GM18520 (cell line): ENCODE results near the gene TLE3.
A peak's percentile ranks its signal among the peaks of the same experiment; 100 is the strongest.

Source experiments
- ATAC-seq: cut with Tn5 transposase; IDR thresholded peaks from one replicate; pipeline ENCODE4 v1.9.1; 2021; ENCODE audit not compliant: unreplicated experiment

TLE3 gene

DNA sequence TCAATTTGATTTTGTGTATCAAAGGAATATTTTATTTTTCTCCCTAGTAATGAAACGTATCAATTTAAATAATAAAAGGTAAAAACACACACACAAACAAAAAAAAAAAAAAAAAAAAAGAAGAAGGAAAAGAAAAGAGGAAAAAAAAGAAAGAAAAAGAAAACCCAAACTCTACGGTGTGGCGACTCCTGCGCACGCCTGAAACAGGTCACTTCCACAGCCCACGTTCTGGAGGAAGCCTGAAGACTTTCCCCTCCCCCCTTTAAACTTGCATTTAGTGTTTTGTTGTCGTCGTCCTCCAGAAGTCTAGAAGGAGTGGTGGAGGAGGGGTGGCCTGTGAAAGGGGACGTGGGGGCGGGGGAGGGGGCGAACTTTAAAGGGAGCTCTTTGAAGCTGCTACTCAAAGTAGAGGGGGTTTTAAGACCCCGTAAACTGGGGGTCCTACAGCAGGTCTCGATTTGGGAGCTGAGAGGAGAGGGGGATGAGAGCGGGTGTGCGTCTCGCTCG is 2.3 kb upstream of the TLE3 start:
- ATAC-seq, result no peak

- ATAC-seq, result peak; percentile 42
Observed at GRCh38 chr15:70099167-70099966, 1.6 kb upstream of the TLE3 start.

- no peak for ATAC-seq
Observed at GRCh38 chr15:70098461-70099166, 897 bp upstream of the TLE3 start.

DNA sequence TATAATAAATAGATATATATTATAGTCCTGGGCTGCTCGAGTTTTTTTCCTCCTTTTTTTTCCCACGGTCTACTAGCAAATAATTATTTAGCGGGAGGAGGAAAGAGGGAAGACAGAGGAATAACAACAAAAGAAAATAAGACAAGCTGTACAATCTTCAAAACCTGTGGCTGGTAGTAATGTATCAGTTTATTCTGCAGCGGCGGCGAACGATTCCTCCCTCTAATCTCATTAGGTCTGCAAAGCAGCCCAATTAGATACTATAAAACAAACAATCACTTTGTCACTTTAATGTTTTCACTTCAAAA is 390 bp upstream of the TLE3 start:
- ATAC-seq, result no peak

- ATAC-seq, result no peak
Observed at GRCh38 chr15:70097063-70097320, 725 bp downstream of the TLE3 start.

DNA sequence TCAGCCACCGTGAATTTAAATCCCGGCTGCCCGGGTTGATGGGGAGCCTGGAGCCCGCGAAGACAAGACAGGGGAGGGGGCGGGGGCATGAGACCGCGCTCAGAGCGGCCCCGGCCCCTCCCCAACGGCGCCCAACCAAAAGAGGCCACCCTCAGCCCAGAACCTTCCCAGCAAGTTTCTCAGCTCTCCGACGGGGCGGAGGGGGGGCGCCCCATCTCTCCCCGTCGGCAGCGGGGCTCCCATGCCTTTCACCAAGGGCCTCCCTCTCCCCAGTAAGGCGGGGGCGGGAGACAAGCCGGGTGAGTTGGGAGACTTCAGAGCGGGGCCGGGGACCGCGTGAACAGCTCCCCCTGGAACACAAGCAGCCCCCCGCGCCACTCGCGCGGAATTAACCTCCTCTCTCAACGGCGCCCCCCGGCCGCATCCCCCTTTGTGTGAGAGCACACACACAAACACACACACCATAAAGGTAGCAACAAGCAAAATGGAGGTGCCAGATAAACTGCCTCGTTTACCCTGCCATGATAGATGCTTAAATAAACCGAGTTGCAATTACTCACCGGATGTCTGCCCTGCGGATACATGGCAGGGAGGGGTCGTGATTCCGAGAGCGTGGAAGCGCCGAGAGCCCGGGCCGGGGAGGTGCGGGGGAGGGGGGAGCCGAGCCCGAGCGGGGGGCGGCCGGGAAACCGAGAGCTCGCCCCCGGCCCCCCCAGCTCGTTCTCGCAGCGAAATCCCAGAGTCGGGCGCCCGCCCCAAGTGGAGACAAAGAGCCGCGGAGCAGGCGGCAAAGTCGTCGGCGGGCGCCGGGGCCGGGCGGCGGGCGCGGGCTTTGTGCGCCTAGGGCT is 1.3 kb downstream of the TLE3 start:
- no peak for ATAC-seq

GRCh38 chr15:70095408-70096214 is 2.1 kb downstream of the TLE3 start:
- ATAC-seq, result no peak

- ATAC-seq, result no peak
Observed at GRCh38 chr15:70094690-70095311, 2.9 kb downstream of the TLE3 start.

GRCh38 chr15:70093481-70094319 is 4.0 kb downstream of the TLE3 start:
- no peak for ATAC-seq

DNA sequence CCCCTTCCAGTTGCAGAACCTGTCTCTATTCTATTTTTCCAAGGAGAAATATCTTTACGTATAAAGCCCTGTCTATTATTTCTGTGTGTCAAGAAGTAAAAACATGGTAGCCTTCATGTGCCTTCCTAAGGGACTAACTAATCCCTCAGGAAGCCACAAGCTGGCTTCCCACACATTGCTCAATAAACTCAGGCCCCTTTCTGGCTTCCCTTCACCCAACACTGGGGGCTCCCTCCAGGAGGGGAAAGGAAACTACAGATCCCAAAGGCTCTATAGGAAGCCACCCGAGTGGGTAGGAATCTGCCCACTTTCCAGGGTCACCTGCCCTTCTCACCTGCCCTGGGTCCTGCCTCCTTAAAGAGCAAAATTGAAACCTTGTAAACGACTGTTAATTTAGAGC is 4.6 kb downstream of the TLE3 start:
- no peak for ATAC-seq

DNA sequence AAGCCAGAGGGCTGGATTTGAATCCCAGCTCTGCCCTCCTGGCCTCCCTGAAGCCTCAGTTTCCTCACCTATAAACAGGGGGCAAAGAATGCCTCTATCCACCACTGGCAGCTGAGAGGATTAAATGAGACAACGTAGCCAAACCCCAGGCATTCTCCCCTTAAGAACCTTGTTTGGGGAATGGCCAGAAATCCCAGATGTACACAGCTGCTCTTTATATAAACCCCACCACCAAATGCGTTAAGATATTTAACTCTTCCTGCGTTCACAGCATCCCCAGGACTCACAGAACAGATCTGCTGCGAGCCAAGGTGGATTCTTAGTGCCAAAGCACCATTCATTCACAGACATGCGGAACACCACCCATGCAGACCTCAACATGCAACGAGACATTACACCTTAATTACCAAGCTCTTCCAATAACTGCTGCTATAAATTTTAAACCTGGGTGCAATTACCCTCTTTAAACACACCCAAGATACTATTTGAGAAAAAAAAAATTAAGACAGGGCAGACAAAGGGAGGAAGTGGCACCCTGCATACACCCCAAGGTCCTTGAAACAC is 5.2 kb downstream of the TLE3 start:
- no peak for ATAC-seq

- no peak for ATAC-seq
Observed at GRCh38 chr15:70091726-70092463, 5.8 kb downstream of the TLE3 start.

GRCh38 chr15:70090436-70091296 is 7.1 kb downstream of the TLE3 start:
- ATAC-seq, result no peak

GRCh38 chr15:70089692-70089971 is 8.1 kb downstream of the TLE3 start:
- no peak for ATAC-seq

- ATAC-seq, result no peak
Observed at GRCh38 chr15:70088887-70089691, 8.6 kb downstream of the TLE3 start.

DNA sequence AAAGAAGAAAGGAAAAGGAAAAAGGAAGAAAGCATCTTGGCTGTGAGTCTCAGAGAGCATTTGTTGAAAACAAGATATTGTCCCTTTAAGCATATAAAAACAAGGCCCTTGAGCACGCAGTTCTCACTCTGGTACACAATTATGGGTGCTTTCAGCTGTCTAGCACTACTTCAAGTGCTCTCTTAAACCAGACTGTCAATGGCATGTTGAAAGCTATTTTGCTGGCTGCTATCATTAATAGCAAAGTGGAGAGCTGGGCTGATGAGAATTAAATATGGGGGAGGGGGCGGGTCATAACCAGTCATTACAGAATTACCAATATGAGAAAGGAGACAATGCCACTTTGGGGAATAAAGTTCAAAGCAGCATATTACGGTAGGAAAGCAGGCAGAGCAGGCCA is 9.3 kb downstream of the TLE3 start:
- ATAC-seq, result no peak

DNA sequence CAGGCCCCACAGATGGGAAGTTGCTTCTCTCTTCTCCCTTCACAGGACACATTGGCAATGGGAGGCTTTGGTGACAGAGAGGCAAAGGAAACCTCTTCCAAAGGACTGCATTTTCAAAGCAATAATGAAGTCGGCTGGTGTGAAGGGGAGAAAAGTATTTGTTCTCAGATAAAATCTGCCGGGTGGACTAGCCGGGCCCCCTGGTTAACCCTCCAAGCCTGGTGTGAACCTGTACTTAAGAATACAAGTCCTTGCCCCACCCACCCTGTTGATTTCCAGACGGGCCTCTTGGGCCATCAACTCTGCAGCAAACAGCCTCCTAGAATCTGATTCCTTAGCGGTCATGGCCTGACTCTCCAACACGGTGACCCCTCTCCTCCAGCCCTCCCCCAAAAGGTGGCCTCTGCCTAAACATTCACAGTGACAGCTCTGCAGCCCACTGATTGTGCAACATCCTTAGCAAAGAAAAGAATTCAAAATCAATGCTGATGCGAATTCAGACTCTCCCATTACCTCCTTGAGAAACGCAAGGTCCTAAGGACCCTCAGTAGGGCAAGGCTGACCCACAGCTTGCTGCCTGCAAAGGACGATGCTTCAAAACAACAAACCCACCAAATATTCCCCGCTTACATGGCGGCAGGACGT is 9.9 kb downstream of the TLE3 start:
- no peak for ATAC-seq
